Measurements from ENCODE around the gene PSAPL1. TPM values are rescaled to one million over a fixed set of nuclear protein-coding genes. Genes with fewer than 3 reads are reported as not detected.

Gene PSAPL1
- polyA plus RNA-seq, 1 experiment, result not detected

GRCh38 chr4:7427361-7427760 is 7.4 kb downstream of the PSAPL1 start:
- ChIA-PET CTCF (no interaction called here), POLR2A (no interaction called here)
- Histone ChIP-seq H3K27me3 (ENCODE audit: control insufficient read depth, insufficient read depth, low read length) (peaks cover 2% of the 10 kb centered on the region; the same call in 1 of the 2 replicates), H3K36me3 (ENCODE audit: control insufficient read depth, insufficient read depth, low read length) (no peaks in the 10 kb centered on the region), H3K4me3 (ENCODE audit: low read depth, low read length) (no peak overlapping the region)
- no peak for TF ChIP-seq CTCF (IDR thresholded peaks at IDR 0.05; ENCODE audit: insufficient read depth, low read depth, low read length)
- DNase-seq (ENCODE audit: low read depth), result no peak

DNA sequence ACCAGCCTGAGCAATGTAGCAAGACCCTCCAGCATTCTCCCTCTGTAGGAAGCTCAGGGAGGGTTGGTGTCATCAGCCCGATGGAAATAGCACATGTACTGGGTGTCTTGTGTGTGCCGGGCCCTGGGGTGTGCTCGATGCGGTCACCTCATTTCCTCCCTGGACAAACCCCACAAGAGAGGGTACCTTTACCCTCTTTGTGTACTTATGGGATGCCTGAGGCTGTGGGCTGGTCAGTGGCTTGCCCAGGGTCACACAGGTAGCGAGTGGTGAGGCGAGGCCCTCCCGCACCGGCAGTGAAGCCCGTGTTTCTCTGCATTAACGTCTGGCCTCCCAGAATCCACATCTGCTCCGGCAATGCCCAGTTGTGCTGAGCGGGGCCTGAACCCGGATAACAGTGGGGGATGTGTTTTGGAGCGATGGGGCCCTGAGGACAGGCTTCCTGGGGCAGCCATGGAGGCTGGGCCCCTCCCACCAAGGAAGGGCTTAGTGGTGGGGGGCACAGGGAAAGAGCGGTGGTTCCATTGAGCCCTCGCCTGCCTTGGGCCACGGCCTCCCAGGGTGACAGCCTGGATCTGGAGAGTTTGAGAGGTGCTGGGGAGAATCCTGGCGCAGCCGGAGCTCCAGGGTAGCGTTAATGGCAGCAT is 8.1 kb downstream of the PSAPL1 start:
- CTCF ChIA-PET, result no interaction called here

GRCh38 chr4:7425591-7426468 is 8.9 kb downstream of the PSAPL1 start:
- Histone ChIP-seq H3K27me3 (ENCODE audit: control insufficient read depth, insufficient read depth, low read length) (peaks cover 2% of the 10 kb centered on the region; the same call in 1 of the 2 replicates), H3K36me3 (ENCODE audit: control insufficient read depth, insufficient read depth, low read length) (no peaks in the 10 kb centered on the region), H3K4me3 (ENCODE audit: low read depth, low read length) (no peak overlapping the region)
- DNase-seq (ENCODE audit: low read depth), result no peak
- POLR2A ChIA-PET, result no interaction called here
- CTCF ChIA-PET, result no interaction called here
- no peak for TF ChIP-seq CTCF (IDR thresholded peaks at IDR 0.05; ENCODE audit: insufficient read depth, low read depth, low read length)

More for the DNA sequence above, 8.1 kb downstream of the PSAPL1 start:
- TF ChIP-seq CTCF (IDR thresholded peaks at IDR 0.05; ENCODE audit: insufficient read depth, low read depth, low read length), result no peak
- POLR2A ChIA-PET, result no interaction called here
- H3K4me3 ChIP-seq (ENCODE audit: low read depth, low read length), result no peak overlapping the region
- peaks cover 2% of the 10 kb centered on the region; the same call in 1 of the 2 replicates for H3K27me3 ChIP-seq (ENCODE audit: control insufficient read depth, insufficient read depth, low read length)
- no peaks in the 10 kb centered on the region for H3K36me3 ChIP-seq (ENCODE audit: control insufficient read depth, insufficient read depth, low read length)
- DNase-seq (ENCODE audit: low read depth), result no peak

DNA sequence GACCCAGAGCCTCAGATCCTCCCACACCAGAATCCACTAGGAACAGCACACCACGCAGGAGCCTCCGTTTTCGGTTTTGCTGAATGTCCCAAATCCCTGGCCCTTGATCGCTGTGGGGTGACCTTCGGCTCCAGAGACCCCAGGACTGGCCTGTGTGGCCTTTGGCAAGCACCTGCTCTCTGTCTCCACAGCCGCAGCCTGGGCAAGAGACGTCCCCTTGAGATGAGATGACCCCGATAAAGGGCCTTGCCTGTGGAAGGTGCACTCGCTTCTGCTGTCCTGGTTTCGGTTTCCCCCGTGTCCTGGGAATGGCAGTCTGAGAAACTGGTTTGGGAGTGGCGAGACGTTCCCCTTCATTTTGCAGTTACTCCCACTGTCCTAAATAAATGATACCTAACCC is 9.6 kb downstream of the PSAPL1 start:
- ChIA-PET CTCF (no interaction called here), POLR2A (no interaction called here)
- no peaks in the 10 kb centered on the region for H3K36me3 ChIP-seq (ENCODE audit: control insufficient read depth, insufficient read depth, low read length)
- no peak overlapping the region for H3K4me3 ChIP-seq (ENCODE audit: low read depth, low read length)
- H3K27me3 ChIP-seq (ENCODE audit: control insufficient read depth, insufficient read depth, low read length), result peaks cover 2% of the 10 kb centered on the region; the same call in 1 of the 2 replicates
- no peak for TF ChIP-seq CTCF (IDR thresholded peaks at IDR 0.05; ENCODE audit: insufficient read depth, low read depth, low read length)
- DNase-seq (ENCODE audit: low read depth), result no peak

GRCh38 chr4:7424553-7425111 is 10.1 kb downstream of the PSAPL1 start:
- TF ChIP-seq CTCF (IDR thresholded peaks at IDR 0.05; ENCODE audit: insufficient read depth, low read depth, low read length), result no peak

More at GRCh38 chr4:7424553-7425111, 10.1 kb downstream of the PSAPL1 start:
- no peak for DNase-seq (ENCODE audit: low read depth)
- Histone ChIP-seq H3K27me3 (ENCODE audit: control insufficient read depth, insufficient read depth, low read length) (0 out of 2 replicates have a peak, but pooled peaks cover 2% of the 10 kb centered on the region), H3K4me3 (ENCODE audit: low read depth, low read length) (no peak overlapping the region), H3K36me3 (ENCODE audit: control insufficient read depth, insufficient read depth, low read length) (no peaks in the 10 kb centered on the region)
- POLR2A ChIA-PET, result no interaction called here
- CTCF ChIA-PET, result no interaction called here

Data from BJ (cell line).